Measurements from ENCODE around the gene SLX9. TPM values are rescaled to one million over a fixed set of nuclear protein-coding genes. Genes with fewer than 3 reads are reported as not detected.

The SLX9 gene
- total RNA-seq = 25.9 and 39.6 TPM in 2 replicates

GRCh38 chr21:44939532-44940115, at the start of gene SLX9:
TSS of gene SLX9 (plus strand) at chr21:44940029. CDS start at chr21:44940058, 29 bp downstream.

GRCh38 chr21:44920694-44921604, 18.9 kb upstream of the SLX9 start, which contains the start of gene ITGB2:
TSS of gene ITGB2 (minus strand) at chr21:44920899. CDS start at chr21:44910782, 10,117 bp downstream.

Other genes starting within 250 kb of the SLX9 start
- gene KRTAP10-12, start 242.9 kb upstream of the SLX9 start, total RNA-seq = not detected in 2 replicates
- gene TSPEAR, start 228.5 kb upstream of the SLX9 start, total RNA-seq = not detected in 2 replicates
- 80.3 and 124 TPM in 2 replicates for gene UBE2G2, start 138.2 kb upstream of the SLX9 start, total RNA-seq
- gene SUMO3, start 122.0 kb upstream of the SLX9 start, total RNA-seq = 81.4 and 116 TPM in 2 replicates
- gene PTTG1IP, start 66.3 kb upstream of the SLX9 start, total RNA-seq = 156 and 164 TPM in 2 replicates
- gene ITGB2, start 19.1 kb upstream of the SLX9 start, total RNA-seq = 0.57 and 0.68 TPM in 2 replicates
- 16.1 and 17.4 TPM in 2 replicates for gene ADARB1, start 134.6 kb downstream of the SLX9 start, total RNA-seq